Suppressor macrophage treated with lipopolysaccharide for 1 hour (primary cell): Measurements from ENCODE around the gene SMAP1.

ENCODE experiments used
- DNase-seq, 3 donors: peaks; one replicate each; pipeline ENCODE4 v3.0.0-alpha.2; 2020 to 2022

Gene SMAP1

GRCh38 chr6:70684794-70685493 lies 17.3 kb downstream of the SMAP1 start:
- no peak for DNase-seq

- DNase-seq: no peak
Observed at GRCh38 chr6:70685494-70686180, 18.0 kb downstream of the SMAP1 start.

GRCh38 chr6:70686548-70687133 lies 19.0 kb downstream of the SMAP1 start:
- DNase-seq: peak; percentile 57 to 80 (median 77)

- no peak for DNase-seq
Observed at GRCh38 chr6:70693887-70694286, 26.2 kb downstream of the SMAP1 start.

GRCh38 chr6:70694371-70694770 lies 26.7 kb downstream of the SMAP1 start:
- DNase-seq: no peak

- no peak for DNase-seq
Observed at GRCh38 chr6:70700922-70701876, 33.5 kb downstream of the SMAP1 start.

GRCh38 chr6:70705772-70706171 lies 38.1 kb downstream of the SMAP1 start:
- no peak for DNase-seq

GRCh38 chr6:70706491-70707123 lies 38.9 kb downstream of the SMAP1 start:
- peak; percentile 55 to 78 (median 77) for DNase-seq

- no peak for DNase-seq
Observed at GRCh38 chr6:70707893-70708292, 40.2 kb downstream of the SMAP1 start.

- DNase-seq: no peak
Observed at GRCh38 chr6:70708448-70708847, 40.8 kb downstream of the SMAP1 start.

GRCh38 chr6:70709826-70710225 lies 42.1 kb downstream of the SMAP1 start:
- DNase-seq: peak; percentile 44 to 80 (median 77)

GRCh38 chr6:70714716-70715257 lies 47.1 kb downstream of the SMAP1 start:
- no peak for DNase-seq

GRCh38 chr6:70717038-70717801 lies 49.5 kb downstream of the SMAP1 start:
- DNase-seq: peak in 1 of 3 donors; percentile 14

GRCh38 chr6:70724524-70724923 lies 56.8 kb downstream of the SMAP1 start:
- no peak for DNase-seq

GRCh38 chr6:70725817-70726415 lies 58.2 kb downstream of the SMAP1 start:
- DNase-seq: peak; percentile 57 to 81 (median 76)

GRCh38 chr6:70734381-70734780 lies 66.7 kb downstream of the SMAP1 start:
- DNase-seq: no peak

GRCh38 chr6:70734979-70735378 lies 67.3 kb downstream of the SMAP1 start:
- DNase-seq: no peak

- no peak for DNase-seq
Observed at GRCh38 chr6:70735513-70735912, 67.8 kb downstream of the SMAP1 start.

- no peak for DNase-seq
Observed at GRCh38 chr6:70738028-70738427, 70.3 kb downstream of the SMAP1 start.

- no peak for DNase-seq
Observed at GRCh38 chr6:70739534-70739933, 71.9 kb downstream of the SMAP1 start.

- DNase-seq: peak; percentile 30 to 64 (median 51)
Observed at GRCh38 chr6:70740746-70741145, 73.1 kb downstream of the SMAP1 start.
